HEK293 (cell line): ENCODE measurements around the gene MAPK12.
A peak's percentile ranks its signal among the peaks of the same experiment; 100 is the strongest.

Source experiments
- CTCF ChIA-PET: fragments of 350-600 bp; formaldehyde crosslinking; extraction: SDS; loops from one replicate; lab custom pipeline; 2021; ENCODE audit warnings: antibody characterized with exemption; lab: Yijun Ruan, JAX
- POLR2A ChIA-PET: fragments of 300-600 bp; formaldehyde crosslinking; extraction: SDS; loops from one replicate; lab custom pipeline; 2020; ENCODE audit warnings: antibody characterized with exemption, inconsistent platforms; lab: Yijun Ruan, JAX
- H3K27ac ChIP-seq: fragments of 200-500 bp; sonication (Bioruptor generic); 2 replicates; pipeline ENCODE4 v1.5.1; 2014; ENCODE audit warnings: low read depth, low read length, control low read depth, inconsistent platforms; ENCODE audit errors: extremely low read depth
- H3K36me3 ChIP-seq, 2 experiments: fragments of 200-500 bp in 1 of 2; sonication (Bioruptor generic) in 1 of 2; 1 replicate in 1 of 2; 2 replicates in 1 of 2; pipeline ENCODE4 v1.5.1; 2014 to 2017; ENCODE audit warnings: inconsistent platforms in 2 of 2, low read length in 2 of 2; ENCODE audit not compliant: control insufficient read depth in 2 of 2, insufficient read depth in 1 of 2
- H3K4me1 ChIP-seq: fragments of 200-500 bp; sonication (Bioruptor generic); 2 replicates; pipeline ENCODE4 v1.5.1; 2014; ENCODE audit warnings: mild to moderate bottlenecking, low read length, inconsistent platforms; ENCODE audit not compliant: control insufficient read depth, insufficient read depth
- H3K4me3 ChIP-seq: 2 replicates; pipeline ENCODE4 v1.5.1; 2011; ENCODE audit warnings: low read depth, mild to moderate bottlenecking, control low read depth, low read length, moderate library complexity
- H3K9me3 ChIP-seq: fragments of 200-500 bp; sonication (Bioruptor generic); 2 replicates; pipeline ENCODE4 v1.5.1; 2014; ENCODE audit warnings: low read depth, low read length, inconsistent platforms; ENCODE audit not compliant: control insufficient read depth, insufficient read depth
- GLIS2 ChIP-seq: fragments of 450-650 bp; formaldehyde crosslinking; IDR thresholded peaks from 2 replicates; pipeline ENCODE4 v1.5.1; 2016; ENCODE audit warnings: missing biosample characterization, missing genetic modification characterization
- HOXA7 ChIP-seq: sonication (generic); formaldehyde crosslinking; IDR thresholded peaks from 2 replicates; pipeline ENCODE4 v1.8.1; 2022; ENCODE audit warnings: missing genetic modification reagents, borderline replicate concordance
- HOXD13 ChIP-seq: sonication (generic); formaldehyde crosslinking; IDR thresholded peaks from 2 replicates; pipeline ENCODE4 v1.8.0; 2022; ENCODE audit warnings: missing genetic modification reagents, borderline replicate concordance
- INSM2 ChIP-seq: fragments of 450-650 bp; formaldehyde crosslinking; IDR thresholded peaks from 2 replicates; pipeline ENCODE4 v1.5.1; 2016; ENCODE audit warnings: missing biosample characterization, missing genetic modification characterization
- KLF17 ChIP-seq: fragments of 450-650 bp; formaldehyde crosslinking; IDR thresholded peaks from 2 replicates; pipeline ENCODE4 v1.5.1; 2016; ENCODE audit warnings: missing biosample characterization, missing genetic modification characterization
- KLF9 ChIP-seq: fragments of 450-650 bp; formaldehyde crosslinking; IDR thresholded peaks from 2 replicates; pipeline ENCODE4 v1.5.1; 2016; ENCODE audit warnings: missing biosample characterization, missing genetic modification characterization, low read depth
- PRDM1 ChIP-seq: fragments of 450-650 bp; formaldehyde crosslinking; IDR thresholded peaks from 2 replicates; pipeline ENCODE4; 2016; ENCODE audit warnings: missing biosample characterization, missing genetic modification characterization
- REPIN1 ChIP-seq: fragments of 450-650 bp; formaldehyde crosslinking; IDR thresholded peaks from 2 replicates; pipeline ENCODE4 v1.5.1; 2017; ENCODE audit warnings: missing biosample characterization, missing genetic modification characterization, low read depth
- YY1 ChIP-seq: fragments of 450-650 bp; formaldehyde crosslinking; IDR thresholded peaks from 2 replicates; pipeline ENCODE4 v1.5.1; 2018; ENCODE audit warnings: missing biosample characterization, missing genetic modification characterization
- ZBTB26 ChIP-seq: fragments of 450-650 bp; formaldehyde crosslinking; optimal IDR thresholded peaks from 2 replicates; pipeline ENCODE3; 2016; ENCODE audit warnings: missing biosample characterization, mild to moderate bottlenecking, missing genetic modification characterization
- ZBTB8A ChIP-seq: fragments of 450-650 bp; formaldehyde crosslinking; IDR thresholded peaks from 2 replicates; pipeline ENCODE4 v1.5.1; 2016; ENCODE audit warnings: missing biosample characterization, missing genetic modification characterization
- ZFHX2 ChIP-seq: fragments of 450-650 bp; formaldehyde crosslinking; conservative IDR thresholded peaks from 2 replicates; pipeline ENCODE4 v1.5.1; 2016; ENCODE audit warnings: missing biosample characterization, missing genetic modification characterization
- ZIC2 ChIP-seq: fragments of 450-650 bp; formaldehyde crosslinking; IDR thresholded peaks from 2 replicates; pipeline ENCODE4 v1.5.1; 2016; ENCODE audit warnings: missing biosample characterization, missing genetic modification characterization
- ZNF121 ChIP-seq: fragments of 450-650 bp; formaldehyde crosslinking; IDR thresholded peaks from 2 replicates; pipeline ENCODE4 v1.5.1; 2016; ENCODE audit warnings: missing biosample characterization, missing genetic modification characterization
- ZNF132 ChIP-seq: fragments of 450-650 bp; formaldehyde crosslinking; IDR thresholded peaks from 2 replicates; pipeline ENCODE4 v1.5.1; 2017; ENCODE audit warnings: missing biosample characterization, missing genetic modification characterization, borderline replicate concordance
- ZNF341 ChIP-seq: fragments of 450-650 bp; formaldehyde crosslinking; IDR thresholded peaks from 2 replicates; pipeline ENCODE4; 2016; ENCODE audit warnings: low read depth, missing biosample characterization, missing genetic modification characterization
- ZNF391 ChIP-seq: fragments of 450-650 bp; formaldehyde crosslinking; IDR thresholded peaks from 2 replicates; pipeline ENCODE4 v1.5.1; 2016; ENCODE audit warnings: low read depth, missing biosample characterization, missing genetic modification characterization, borderline replicate concordance
- ZNF426 ChIP-seq: fragments of 450-650 bp; formaldehyde crosslinking; IDR thresholded peaks from 2 replicates; pipeline ENCODE4 v1.5.1; 2017; ENCODE audit warnings: missing biosample characterization, missing genetic modification characterization, mild to moderate bottlenecking, inconsistent platforms, moderate library complexity
- ZNF561 ChIP-seq: fragments of 450-650 bp; IDR thresholded peaks from 2 replicates; pipeline ENCODE4 v1.5.1; 2018; ENCODE audit warnings: missing biosample characterization, missing genetic modification characterization, borderline replicate concordance
- ZNF623 ChIP-seq: fragments of 450-650 bp; formaldehyde crosslinking; IDR thresholded peaks from 2 replicates; pipeline ENCODE4 v1.5.1; 2016; ENCODE audit warnings: missing biosample characterization, missing genetic modification characterization
- ZNF624 ChIP-seq: fragments of 450-650 bp; formaldehyde crosslinking; IDR thresholded peaks from 2 replicates; pipeline ENCODE4 v1.5.1; 2017; ENCODE audit warnings: missing biosample characterization, missing genetic modification characterization
- ZNF629 ChIP-seq: fragments of 450-650 bp; formaldehyde crosslinking; IDR thresholded peaks from 2 replicates; pipeline ENCODE4 v1.5.1; 2017; ENCODE audit warnings: missing biosample characterization, missing genetic modification characterization
- ZNF654 ChIP-seq: fragments of 450-650 bp; formaldehyde crosslinking; IDR thresholded peaks from 2 replicates; pipeline ENCODE4 v1.5.1; 2016; ENCODE audit warnings: low read depth, missing biosample characterization, missing genetic modification characterization
- ZSCAN16 ChIP-seq: fragments of 450-650 bp; formaldehyde crosslinking; IDR thresholded peaks from 2 replicates; pipeline ENCODE4 v1.5.1; 2016; ENCODE audit warnings: missing biosample characterization, missing genetic modification characterization
- ZSCAN23 ChIP-seq: fragments of 450-650 bp; formaldehyde crosslinking; IDR thresholded peaks from 2 replicates; pipeline ENCODE4 v1.5.1; 2016; ENCODE audit warnings: missing biosample characterization, missing genetic modification characterization
- ZSCAN5A ChIP-seq: fragments of 450-650 bp; formaldehyde crosslinking; IDR thresholded peaks from 2 replicates; pipeline ENCODE4 v1.5.1; 2016; ENCODE audit warnings: missing biosample characterization, missing genetic modification characterization

MAPK12 gene

GRCh38 chr22:50268655-50269113, 7.2 kb upstream of the MAPK12 start (continued):
- TF ChIP-seq ZBTB26 (tag by site-specific recombination) (no peak), ZNF624 (no peak), KLF17 (tag by site-specific recombination) (no peak), REPIN1 (tag by site-specific recombination) (no peak), HOXD13 (no peak), KLF9 (0 out of 2 replicates have a peak, but pooled peaks have one; percentile 11), ZFHX2 (tag by site-specific recombination) (peak; percentile 30), ZNF341 (tag by site-specific recombination) (peak; percentile 97), ZSCAN5A (tag by site-specific recombination) (no peak), ZBTB8A (tag by site-specific recombination) (no peak), HOXA7 (CRISPR knock-in tag) (no peak), ZNF654 (tag by site-specific recombination) (no peak), YY1 (no peak), PRDM1 (tag by site-specific recombination) (no peak), ZNF426 (tag by site-specific recombination) (no peak), ZSCAN23 (no peak), ZNF132 (tag by site-specific recombination) (no peak), ZNF121 (tag by site-specific recombination) (no peak), ZSCAN16 (no peak), ZNF391 (tag by site-specific recombination) (no peak)

- TF ChIP-seq ZNF629 (tag by site-specific recombination) (no peak), GLIS2 (tag by site-specific recombination) (peak; percentile 46), ZIC2 (tag by site-specific recombination) (0 out of 2 replicates have a peak, but pooled peaks have one; percentile 8), INSM2 (tag by site-specific recombination) (no peak), ZNF341 (tag by site-specific recombination) (no peak), ZNF561 (tag by site-specific recombination) (no peak), ZNF623 (tag by site-specific recombination) (no peak)
- no peaks in the 10 kb centered on the region for H3K36me3 ChIP-seq
- H3K27ac ChIP-seq: no peak overlapping the region
- ChIA-PET POLR2A (interaction anchor here (0.6 kb wide), 1 partner anchor 15 kb away, joined by 3 read pairs; no protein-coding TSS in a partner anchor), CTCF (interaction anchor here (0.7 to 2.4 kb wide), 4 partner anchors 15 to 170 kb away, joined by 3 to 5 read pairs (median 3); no protein-coding TSS in a partner anchor)
- no peaks in the 10 kb centered on the region for H3K9me3 ChIP-seq
- H3K4me1 ChIP-seq: peaks cover 16% of the 10 kb centered on the region
- no peak overlapping the region for H3K4me3 ChIP-seq
Observed at GRCh38 chr22:50267591-50268390, 6.3 kb upstream of the MAPK12 start.
